H1 (cell line): ENCODE results near the gene P2RY11. TPM values are rescaled to one million over a fixed set of nuclear protein-coding genes. Genes with fewer than 3 reads are reported as not detected.

Experiments used
- CTCF ChIA-PET: fragments of 300-600 bp; sonication (Branson Sonifier 250); formaldehyde crosslinking; loops from one replicate; lab custom pipeline; 2021; ENCODE audit not compliant: partially characterized antibody; lab: Charles Lee
- POLR2A ChIA-PET: fragments of 300-600 bp; sonication (Branson Sonifier 250); formaldehyde crosslinking; loops from one replicate; lab custom pipeline; 2021; ENCODE audit warnings: inconsistent platforms; ENCODE audit not compliant: partially characterized antibody; lab: Charles Lee
- DNase-seq, 2 experiments: peaks; one replicate each; pipeline versions ENCODE4 v3.0.0 to v3.0.0-alpha.2; 2010 to 2022; ENCODE audit warnings: low spot score in 2 of 2, low read depth in 1 of 2, mixed read lengths in 1 of 2
- FAIRE-seq: peaks from 2 replicates; lab custom pipeline; 2011; peaks lifted over from hg19 to GRCh38; lab: Jason Lieb, UNC
- H2AFZ ChIP-seq: 2 replicates; pipeline ENCODE4 v1.8.1; 2012; ENCODE audit warnings: low read length, inconsistent platforms
- H2AK5ac ChIP-seq: 2 replicates; pipeline ENCODE4 v1.6.1; 2013; ENCODE audit warnings: low read depth, low read length
- H2BK120ac ChIP-seq: replicated peaks from 2 replicates; pipeline ENCODE3; 2013; ENCODE audit warnings: low read depth, low read length, inconsistent platforms
- H2BK12ac ChIP-seq: 2 replicates; pipeline ENCODE4 v1.6.1; 2013; ENCODE audit warnings: low read depth, low read length
- H2BK15ac ChIP-seq: 2 replicates; pipeline ENCODE4 v1.6.1; 2013; ENCODE audit warnings: low read length
- H2BK20ac ChIP-seq: 2 replicates; pipeline ENCODE4 v1.6.1; 2013; ENCODE audit warnings: low read length
- H2BK5ac ChIP-seq: 2 replicates; pipeline ENCODE4 v1.6.1; 2013; ENCODE audit warnings: low read depth, low read length
- H3K14ac ChIP-seq: 2 replicates; pipeline ENCODE4 v1.6.1; 2013; ENCODE audit warnings: inconsistent platforms; ENCODE audit not compliant: insufficient read length
- H3K18ac ChIP-seq: 2 replicates; pipeline ENCODE4 v1.6.1; 2013; ENCODE audit warnings: low read length; ENCODE audit errors: extremely low read depth
- H3K23ac ChIP-seq: 2 replicates; pipeline ENCODE4 v1.6.1; 2013; ENCODE audit warnings: inconsistent platforms; ENCODE audit not compliant: insufficient read length
- H3K23me2 ChIP-seq: 2 replicates; pipeline ENCODE4 v1.6.1; 2013; ENCODE audit warnings: low read depth, low read length
- H3K27ac ChIP-seq: 2 replicates; pipeline ENCODE4 v1.6.1; 2011; ENCODE audit warnings: low read depth, low read length, inconsistent platforms
- H3K27me3 ChIP-seq, 4 experiments: replicated peaks in 1 of 4; 1 replicate in 1 of 4; 2 replicates in 3 of 4; pipeline versions ENCODE4 v1.6.1 to v1.8.1; 2011 to 2013; ENCODE audit warnings: low read length in 3 of 4, mild to moderate bottlenecking in 3 of 4, inconsistent platforms in 2 of 4, mixed read lengths in 2 of 4, moderate library complexity in 1 of 4; ENCODE audit not compliant: control insufficient read depth in 3 of 4, insufficient read depth in 3 of 4; ENCODE audit errors: extremely low read depth in 1 of 4
- H3K36me3 ChIP-seq, 4 experiments: 2 replicates each; pipeline versions ENCODE4 v1.6.1 to v1.8.1; 2011 to 2013; ENCODE audit warnings: mild to moderate bottlenecking in 4 of 4, low read length in 3 of 4, moderate library complexity in 2 of 4, control low read depth in 1 of 4, inconsistent platforms in 1 of 4; ENCODE audit not compliant: insufficient read depth in 4 of 4, control insufficient read depth in 2 of 4
- H3K4ac ChIP-seq: replicated peaks from 2 replicates; pipeline ENCODE3; 2013; ENCODE audit warnings: low read length, low read depth, mixed read lengths, inconsistent platforms; ENCODE audit not compliant: insufficient read length
- H3K4me1 ChIP-seq, 4 experiments: replicated peaks in 1 of 4; 1 replicate in 1 of 4; 2 replicates in 3 of 4; pipeline versions ENCODE4 v1.6.1 to v1.8.1; 2011 to 2013; ENCODE audit warnings: low read length in 3 of 4, inconsistent platforms in 2 of 4, mixed read lengths in 1 of 4; ENCODE audit not compliant: insufficient read depth in 4 of 4, control insufficient read depth in 3 of 4
- H3K4me2 ChIP-seq, 2 experiments: 2 replicates each; pipeline versions ENCODE4 v1.6.1 to v1.8.1; 2011 to 2013; ENCODE audit warnings: low read depth in 2 of 2, low read length in 2 of 2, control low read depth in 1 of 2, inconsistent platforms in 1 of 2, mild to moderate bottlenecking in 1 of 2; ENCODE audit not compliant: insufficient read depth in 1 of 2
- H3K4me3 ChIP-seq, 4 experiments: fragments of 200-600, 300-600 bp in 1 of 4; sonication (generic), shearing (Covaris generic), sonication (Bioruptor Twin) in 1 of 4; 2 replicates each; pipeline versions ENCODE4 v1.5.1 to v1.8.1; 2011 to 2016; ENCODE audit warnings: low read length in 4 of 4, low read depth in 3 of 4, control low read depth in 2 of 4, inconsistent platforms in 2 of 4, mild to moderate bottlenecking in 2 of 4, mixed read lengths in 1 of 4, moderate library complexity in 1 of 4; ENCODE audit not compliant: insufficient read depth in 2 of 4; ENCODE audit errors: extremely low read depth in 1 of 4
- H3K56ac ChIP-seq: replicated peaks from 2 replicates; pipeline ENCODE3; 2013; ENCODE audit warnings: low read depth, mild to moderate bottlenecking, mixed read lengths, low read length, inconsistent platforms; ENCODE audit not compliant: insufficient read length
- H3K79me1 ChIP-seq: 2 replicates; pipeline ENCODE4 v1.6.1; 2013; ENCODE audit warnings: low read depth, low read length, control low read depth
- H3K79me2 ChIP-seq, 2 experiments: 2 replicates each; pipeline versions ENCODE4 v1.6.1 to v1.8.1; 2012 to 2013; ENCODE audit warnings: low read length in 2 of 2, mild to moderate bottlenecking in 2 of 2, inconsistent platforms in 1 of 2; ENCODE audit not compliant: insufficient read depth in 2 of 2, control insufficient read depth in 1 of 2
- H3K9ac ChIP-seq, 4 experiments: replicated peaks in 1 of 4; 1 replicate in 1 of 4; 2 replicates in 3 of 4; pipeline versions ENCODE4 v1.6.1 to v1.8.1; 2011 to 2013; ENCODE audit warnings: low read depth in 3 of 4, low read length in 3 of 4, control low read depth in 2 of 4, mild to moderate bottlenecking in 2 of 4, moderate library complexity in 2 of 4, inconsistent platforms in 1 of 4; ENCODE audit errors: extremely low read depth in 1 of 4
- H3K9me3 ChIP-seq, 2 experiments: 2 replicates each; pipeline versions ENCODE4 v1.6.1 to v1.8.1; 2012 to 2013; ENCODE audit warnings: mild to moderate bottlenecking in 2 of 2, moderate library complexity in 2 of 2, control low read depth in 1 of 2, inconsistent platforms in 1 of 2, low read depth in 1 of 2, low read length in 1 of 2, mixed read lengths in 1 of 2; ENCODE audit not compliant: insufficient read depth in 2 of 2
- H4K20me1 ChIP-seq, 2 experiments: replicated peaks in 1 of 2; 2 replicates each; pipeline versions ENCODE3 to v1.8.1; 2011 to 2013; ENCODE audit warnings: inconsistent platforms in 2 of 2, low read length in 2 of 2, mild to moderate bottlenecking in 1 of 2; ENCODE audit not compliant: insufficient read depth in 2 of 2, control insufficient read depth in 1 of 2
- H4K5ac ChIP-seq: 2 replicates; pipeline ENCODE4 v1.6.1; 2013; ENCODE audit warnings: low read length, low read depth, mixed read lengths, inconsistent platforms; ENCODE audit not compliant: insufficient read length
- H4K8ac ChIP-seq: 2 replicates; pipeline ENCODE4 v1.8.0; 2013; ENCODE audit warnings: mild to moderate bottlenecking, moderate library complexity, low read length, inconsistent platforms; ENCODE audit not compliant: insufficient read depth; ENCODE audit errors: extremely low read depth
- H4K91ac ChIP-seq: replicated peaks from 2 replicates; pipeline ENCODE3; 2013; ENCODE audit warnings: low read length, mixed read lengths, inconsistent platforms; ENCODE audit not compliant: insufficient read length
- CEBPB ChIP-seq: IDR thresholded peaks from 2 replicates; pipeline ENCODE4 v1.6.1; 2012; ENCODE audit warnings: low read depth, low read length
- E2F6 ChIP-seq: IDR thresholded peaks from 2 replicates; pipeline ENCODE4 v1.6.1; 2012; ENCODE audit warnings: inconsistent platforms
- FOSL1 ChIP-seq: IDR thresholded peaks from 2 replicates; pipeline ENCODE4 v1.6.1; 2011; ENCODE audit warnings: mild to moderate bottlenecking, low read depth, low read length, moderate library complexity; ENCODE audit not compliant: insufficient read depth
- GABPA ChIP-seq: IDR thresholded peaks from 2 replicates; pipeline ENCODE4 v1.6.1; 2011; ENCODE audit warnings: mild to moderate bottlenecking, low read length, moderate library complexity, borderline replicate concordance; ENCODE audit not compliant: insufficient read depth
- HDAC6 ChIP-seq: IDR thresholded peaks from one replicate; pipeline ENCODE4 v1.7.1; 2012; ENCODE audit warnings: low read depth, mild to moderate bottlenecking, inconsistent platforms, low read length, moderate library complexity
- KDM5A ChIP-seq: fragments of 200-600 bp; IDR thresholded peaks from 2 replicates; pipeline ENCODE4 v1.7.1; 2012; ENCODE audit warnings: mild to moderate bottlenecking, low read length, inconsistent platforms, mixed read lengths
- PHF8 ChIP-seq: fragments of 200-600 bp; sonication (generic); conservative IDR thresholded peaks from 2 replicates; pipeline ENCODE4 v1.7.1; 2012; ENCODE audit warnings: low read depth, mild to moderate bottlenecking, inconsistent platforms, low read length, moderate library complexity
- POLR2AphosphoS5 ChIP-seq: IDR thresholded peaks from 2 replicates; pipeline ENCODE4 v1.6.1; 2011; ENCODE audit warnings: low read depth, low read length
- TAF7 ChIP-seq: optimal IDR thresholded peaks from 2 replicates; pipeline ENCODE3; 2011; ENCODE audit warnings: low read depth, mild to moderate bottlenecking, inconsistent platforms, low read length, moderate library complexity, borderline replicate concordance
- TBP ChIP-seq: IDR thresholded peaks from 2 replicates; pipeline ENCODE4 v1.6.1; 2011; ENCODE audit warnings: low read depth, low read length, improper control_type of control experiment
- WGBS, 2 experiments: shearing (Covaris generic) in 1 of 2; methylation state at CpG; one replicate each; pipeline versions ENCODE4 v1.1.6 to v1.1.7; 2013 to 2015; ENCODE audit warnings: low lambda C conversion rate in 2 of 2, mixed read lengths in 2 of 2, inconsistent platforms in 1 of 2, low coverage in 1 of 2, missing lambda C conversion rate in 1 of 2; ENCODE audit not compliant: insufficient replicate concordance in 2 of 2, insufficient coverage in 1 of 2, insufficient read length in 1 of 2; ENCODE audit errors: extremely low coverage in 1 of 2, missing lambda C conversion rate in 1 of 2; 5-methylcytosine and 5-hydroxymethylcytosine counted together
- polyA plus RNA-seq, 7 experiments: library from polyadenylated mRNA; depleted of rRNA in 3 of 7; stranded (reverse) in 5 of 7; unstranded in 2 of 7; fragments of >200 nt in 5 of 7; fragments of 200-250 nt in 2 of 7; gene quantifications; 1 replicate in 5 of 7; 2 replicates in 1 of 7; 4 replicates in 1 of 7; pipeline versions ENCODE4 v1.2.1 to v1.2.3, GENCODE V29; 2011 to 2013; ENCODE audit warnings: missing spikeins in 2 of 7, mixed read lengths in 2 of 7
- total RNA-seq: library from RNA; stranded (reverse); fragmentation: NEBNext Ultra II Directional; extraction: Animal tissue kit (Norgen Biotek cat#: 25700); gene quantifications from 2 replicates; pipeline ENCODE4 v1.2.1, GENCODE V29; 2021

The P2RY11 gene
- total and polyA plus RNA-seq, 2 of the 8 experiments (the other 6 are each of a cell fraction or from before 2014, with no cell fraction given) = 9.2 to 18.0 TPM

GRCh38 chr19:10076535-10076934, 35.0 kb upstream of the P2RY11 start:
- Histone ChIP-seq H3K23ac (no peak overlapping the region), H3K27ac (no peak overlapping the region), H2BK15ac (no peak overlapping the region), H3K9ac (no peak overlapping the region), H2AFZ (no peak overlapping the region), H2AK5ac (no peak overlapping the region), H3K4ac (no peak overlapping the region), H2BK120ac (no peak overlapping the region), H3K36me3 (no peaks in the 10 kb centered on the region), H2BK5ac (no peak overlapping the region), H4K5ac (no peak overlapping the region), H3K4me1 (peaks cover 0 to under 1% (median 0%) of the 10 kb centered on the region in 4 experiments; a peak in 1 of 7 replicates), H3K27me3 (peaks cover 0 to 2% (median 0%) of the 10 kb centered on the region in 4 experiments; a peak in 1 of 7 replicates), H3K4me3 (no peak overlapping the region), H3K23me2 (no peaks in the 10 kb centered on the region), H3K9me3 (peaks cover 10 to 12% of the 10 kb centered on the region in 2 experiments), H3K79me1 (no peaks in the 10 kb centered on the region), H3K56ac (no peak overlapping the region), H2BK12ac (no peak overlapping the region), H3K14ac (no peak overlapping the region), H4K20me1 (no peaks in the 10 kb centered on the region), H4K91ac (no peak overlapping the region), H3K4me2 (no peak overlapping the region), H2BK20ac (no peak overlapping the region), H3K18ac (no peak overlapping the region), H4K8ac (no peak overlapping the region), H3K79me2 (no peaks in the 10 kb centered on the region)
- WGBS, 2 experiments = 70 to 100% methylated on average over 2 to 6 of the region's 6 CpGs
- FAIRE-seq (no peak), DNase-seq (no peak)
- CTCF ChIA-PET = interaction anchor here (1.4 kb wide), 1 partner anchor 22 kb away, joined by 3 read pairs; no protein-coding TSS in a partner anchor
- POLR2A ChIA-PET = interaction anchor here (0.6 to 0.7 kb wide), 3 partner anchors 31 to 186 kb away, joined by 3 read pairs; no protein-coding TSS in a partner anchor
- TF ChIP-seq TAF7 = no peak
- TF ChIP-seq PHF8 = no peak
- no peak for TF ChIP-seq E2F6
- no peak for TF ChIP-seq FOSL1
- no peak for TF ChIP-seq POLR2AphosphoS5
- TF ChIP-seq KDM5A = no peak
- no peak for TF ChIP-seq CEBPB
- no peak for TF ChIP-seq TBP
- TF ChIP-seq GABPA = no peak
- TF ChIP-seq HDAC6 = no peak
